Esophagus muscularis mucosa (tissue), 4 donors: ENCODE results near the gene HOXD9. TPM values are rescaled to one million over a fixed set of nuclear protein-coding genes. Genes with fewer than 3 reads are reported as not detected.

Source experiments
- DNase-seq: peaks from one replicate; pipeline ENCODE4 v3.0.0-alpha.2; 2017; ENCODE audit errors: extremely low spot score
- H3K27ac ChIP-seq, 4 donors: fragments of 200-600 bp; sonication (generic); replicated peaks in 1 of 4; 1 replicate in 3 of 4; 2 replicates in 1 of 4; pipeline ENCODE4 v1.5.1; 2016 to 2019; ENCODE audit warnings: mild to moderate bottlenecking in 1 of 4
- H3K27me3 ChIP-seq, 4 donors: fragments of 200-600 bp; sonication (generic); one replicate each; pipeline versions ENCODE4 v1.5.1 to v1.6.0; 2016 to 2019
- H3K36me3 ChIP-seq, 4 donors: fragments of 200-600 bp; sonication (generic); one replicate each; pipeline ENCODE4 v1.5.1; 2016 to 2019
- H3K4me1 ChIP-seq, 4 donors: fragments of 200-600 bp; sonication (generic); one replicate each; pipeline ENCODE4 v1.5.1; 2016 to 2019
- H3K4me3 ChIP-seq, 4 donors: fragments of 200-600 bp; sonication (generic); 1 replicate in 2 of 4; 2 replicates in 2 of 4; pipeline ENCODE4 v1.5.1; 2016 to 2019; ENCODE audit warnings: mild to moderate bottlenecking in 4 of 4, moderate library complexity in 1 of 4
- H3K9me3 ChIP-seq, 4 donors: fragments of 200-600 bp; sonication (generic); 1 replicate in 3 of 4; 2 replicates in 1 of 4; pipeline ENCODE4 v1.5.1; 2016 to 2019
- CTCF ChIP-seq, 3 experiments: fragments of 200-600 bp in 2 of 3; fragments of 450-650 bp in 1 of 3; sonication (generic) in 2 of 3; IDR thresholded peaks; one replicate each; pipeline ENCODE4 v1.5.1; 2017 to 2019; ENCODE audit warnings: antibody characterized with exemption in 3 of 3, mild to moderate bottlenecking in 2 of 3, moderate library complexity in 1 of 3
- EP300 ChIP-seq: sonication (generic); formaldehyde crosslinking; IDR thresholded peaks from one replicate; pipeline ENCODE4 v1.6.1; 2017; ENCODE audit warnings: antibody characterized with exemption
- POLR2A ChIP-seq: fragments of 450-650 bp; IDR thresholded peaks from one replicate; pipeline ENCODE4 v1.6.1; 2017; ENCODE audit warnings: antibody characterized with exemption, moderate library complexity, mild to moderate bottlenecking, low read depth
- POLR2AphosphoS5 ChIP-seq, 2 donors: sonication (generic); formaldehyde crosslinking; IDR thresholded peaks; one replicate each; pipeline ENCODE4 v1.6.1; 2017; ENCODE audit warnings: antibody characterized with exemption in 2 of 2
- WGBS: methylation state at CpG from one replicate; pipeline ENCODE4 v1.1.5; 2018; 5-methylcytosine and 5-hydroxymethylcytosine counted together
- intact Hi-C: fragments of 100-400 bp; cut with DNase I; formaldehyde crosslinking; loops from one replicate; pipeline ENCODE4 v1.15.1; 2023
- total RNA-seq, 4 donors: library from RNA; depleted of rRNA; stranded (reverse); fragments of >200 nt; gene quantifications; one replicate each; pipeline versions ENCODE4 v1.1.0 to v1.2.1, GENCODE V29; 2016

The HOXD9 gene
- total RNA-seq, 4 donors from 2014 or later = 0.83 to 2.2 (median 0.99) TPM

- H3K4me3 ChIP-seq = no peak overlapping the region
- H3K9me3 ChIP-seq = no peaks in the 10 kb centered on the region
- peaks cover 17 to 58% (median 47%) of the 10 kb centered on the region in 4 donors for H3K4me1 ChIP-seq
- no peak for DNase-seq
- 23% methylated on average over 24 of the region's 39 CpGs for WGBS
- peaks cover 7 to 100% (median 78%) of the 10 kb centered on the region in 4 donors for H3K27me3 ChIP-seq
- intact Hi-C loops = no loop called here
- H3K27ac ChIP-seq = no peak overlapping the region
- TF ChIP-seq POLR2AphosphoS5 (IDR thresholded peaks at IDR 0.05) (no peak), EP300 (no peak), POLR2A (no peak), CTCF (IDR thresholded peaks at IDR 0.05) (no peak)
- H3K36me3 ChIP-seq = no peaks in the 10 kb centered on the region
Measured at GRCh38 chr2:176158855-176159662, 36.5 kb downstream of the HOXD9 start.

GRCh38 chr2:176159663-176160250, 37.2 kb downstream of the HOXD9 start:
- H3K27me3 ChIP-seq = peaks cover 7 to 100% (median 83%) of the 10 kb centered on the region in 4 donors
- WGBS = 24% methylated on average over 28 of the region's 44 CpGs
- DNase-seq = no peak
- H3K9me3 ChIP-seq = peaks cover 0 to 5% (median 0%) of the 10 kb centered on the region in 4 donors
- peaks cover 17 to 63% (median 50%) of the 10 kb centered on the region in 4 donors for H3K4me1 ChIP-seq
- TF ChIP-seq EP300 = no peak
- TF ChIP-seq CTCF (IDR thresholded peaks at IDR 0.05) = no peak
- no peak for TF ChIP-seq POLR2A
- TF ChIP-seq POLR2AphosphoS5 (IDR thresholded peaks at IDR 0.05) = no peak
- H3K27ac ChIP-seq = no peak overlapping the region
- intact Hi-C loops = no loop called here
- no peaks in the 10 kb centered on the region for H3K36me3 ChIP-seq
- peak overlapping the region; percentile 27 to 37 (median 28) for H3K4me3 ChIP-seq

- 28% methylated on average over 29 of the region's 50 CpGs for WGBS
- Histone ChIP-seq H3K27me3 (peaks cover 7 to 100% (median 86%) of the 10 kb centered on the region in 4 donors), H3K4me3 (peak overlapping the region; percentile 27 to 37 (median 28)), H3K27ac (no peak overlapping the region), H3K9me3 (peaks cover 0 to 5% (median 0%) of the 10 kb centered on the region in 4 donors), H3K36me3 (no peaks in the 10 kb centered on the region), H3K4me1 (peaks cover 17 to 70% (median 56%) of the 10 kb centered on the region in 4 donors)
- intact Hi-C loops = no loop called here
- no peak for DNase-seq
- TF ChIP-seq EP300 = no peak
- no peak for TF ChIP-seq CTCF (IDR thresholded peaks at IDR 0.05)
- no peak for TF ChIP-seq POLR2AphosphoS5 (IDR thresholded peaks at IDR 0.05)
- no peak for TF ChIP-seq POLR2A
Measured at GRCh38 chr2:176160251-176160985, 37.9 kb downstream of the HOXD9 start.

- H3K4me3 ChIP-seq = peak overlapping the region in 1 of 4 donors; percentile 30
- peaks cover 0 to 5% (median 0%) of the 10 kb centered on the region in 4 donors for H3K9me3 ChIP-seq
- TF ChIP-seq POLR2A = no peak
- TF ChIP-seq CTCF (IDR thresholded peaks at IDR 0.05) = no peak
- TF ChIP-seq EP300 = no peak
- TF ChIP-seq POLR2AphosphoS5 (IDR thresholded peaks at IDR 0.05) = no peak
- WGBS = 20% methylated on average over 22 of the region's 22 CpGs
- peaks cover 7 to 100% (median 86%) of the 10 kb centered on the region in 4 donors for H3K27me3 ChIP-seq
- no peak overlapping the region for H3K27ac ChIP-seq
- H3K36me3 ChIP-seq = no peaks in the 10 kb centered on the region
- DNase-seq = no peak
- peaks cover 17 to 72% (median 58%) of the 10 kb centered on the region in 4 donors for H3K4me1 ChIP-seq
- intact Hi-C loops = no loop called here
Measured at GRCh38 chr2:176160986-176161824, 38.7 kb downstream of the HOXD9 start.
